ENCODE data around the gene ADAM12. TPM values are rescaled to one million over a fixed set of nuclear protein-coding genes. Genes with fewer than 3 reads are reported as not detected.

The ADAM12 gene
- total and polyA plus RNA-seq, 9 of the 15 experiments (the other 6 are each of a cell fraction or from before 2014, with no cell fraction given), result not detected

GRCh38 chr10:126423732-126424491, 35.6 kb upstream of the ADAM12 start:
- BruUV-seq (replicated peaks), result no TSS peak
- H3K9me1 ChIP-seq (ENCODE audit: control insufficient read depth, insufficient read depth, low read length), result no peaks in the 10 kb centered on the region
- no peaks in the 10 kb centered on the region for H4K20me1 ChIP-seq (replicated peaks; ENCODE audit: control insufficient read depth, insufficient read depth, low read length)
- H3K4me1 ChIP-seq (replicated peaks in 1 of 2; ENCODE audit: control insufficient read depth in 2 of 2, insufficient read depth in 2 of 2, low read length in 2 of 2), result no peaks in the 10 kb centered on the region
- no peaks in the 10 kb centered on the region for H3K27me3 ChIP-seq (ENCODE audit: control insufficient read depth in 2 of 2, insufficient read depth in 2 of 2, low read length in 2 of 2)
- 0% methylated on average over 6 of the region's 6 CpGs for WGBS (ENCODE audit: insufficient coverage, low coverage, missing lambda C conversion rate)
- ChIA-PET POLR2A (no interaction called here), CTCF (ENCODE audit: low intra/inter-chr PET ratio) (no interaction called here)
- in situ Hi-C loops (cut with MboI) (no loop called here), intact Hi-C loops (cut with micrococcal nuclease) (no loop called here)
- no peak overlapping the region for H3K9ac ChIP-seq (ENCODE audit: insufficient read depth in 1 of 2, low read depth in 2 of 2, low read length in 2 of 2)
- H2AFZ ChIP-seq (ENCODE audit: low read depth, low read length), result no peak overlapping the region
- FAIRE-seq, result no peak
- H3K9me3 ChIP-seq (replicated peaks; ENCODE audit: control insufficient read depth, insufficient read depth, low read depth, low read length), result no peaks in the 10 kb centered on the region
- H3K4me2 ChIP-seq (ENCODE audit: insufficient read depth, low read length), result no peak overlapping the region
- no peak for TF ChIP-seq PHF21A (IDR thresholded peaks at IDR 0.05; ENCODE audit: borderline replicate concordance, low read depth)
- no peak for DNase-seq (ENCODE audit: extremely low read depth in 1 of 4, low spot score in 3 of 4)
- H3K79me2 ChIP-seq (ENCODE audit: control insufficient read depth, insufficient read depth, low read length), result no peaks in the 10 kb centered on the region
- no peak for ATAC-seq
- no peak overlapping the region for H3K27ac ChIP-seq (ENCODE audit: extremely low read depth, low read depth, low read length)
- H3K36me3 ChIP-seq (ENCODE audit: control insufficient read depth, insufficient read depth, low read length), result no peaks in the 10 kb centered on the region
- no peak overlapping the region for H3K4me3 ChIP-seq

- intact Hi-C loops (cut with micrococcal nuclease) (no loop called here), in situ Hi-C loops (cut with MboI) (no loop called here)
- no peak for TF ChIP-seq NONO (IDR thresholded peaks at IDR 0.05; ENCODE audit: low read depth in 2 of 2, low read length in 1 of 2)
- no peak for TF ChIP-seq BRF1 (IDR thresholded peaks at IDR 0.05; ENCODE audit: borderline replicate concordance, extremely low read depth, insufficient read length)
- TF ChIP-seq THAP7 (CRISPR knock-in tag; IDR thresholded peaks at IDR 0.05), result no peak
- no peak for TF ChIP-seq ZNF277 (CRISPR knock-in tag; IDR thresholded peaks at IDR 0.05; ENCODE audit: borderline replicate concordance)
- no peak for TF ChIP-seq KHSRP (IDR thresholded peaks at IDR 0.05)
- TF ChIP-seq, protein P1, sequence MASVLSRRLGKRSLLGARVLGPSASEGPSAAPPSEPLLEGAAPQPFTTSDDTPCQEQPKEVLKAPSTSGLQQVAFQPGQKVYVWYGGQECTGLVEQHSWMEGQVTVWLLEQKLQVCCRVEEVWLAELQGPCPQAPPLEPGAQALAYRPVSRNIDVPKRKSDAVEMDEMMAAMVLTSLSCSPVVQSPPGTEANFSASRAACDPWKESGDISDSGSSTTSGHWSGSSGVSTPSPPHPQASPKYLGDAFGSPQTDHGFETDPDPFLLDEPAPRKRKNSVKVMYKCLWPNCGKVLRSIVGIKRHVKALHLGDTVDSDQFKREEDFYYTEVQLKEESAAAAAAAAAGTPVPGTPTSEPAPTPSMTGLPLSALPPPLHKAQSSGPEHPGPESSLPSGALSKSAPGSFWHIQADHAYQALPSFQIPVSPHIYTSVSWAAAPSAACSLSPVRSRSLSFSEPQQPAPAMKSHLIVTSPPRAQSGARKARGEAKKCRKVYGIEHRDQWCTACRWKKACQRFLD (CRISPR knock-in tag; IDR thresholded peaks at IDR 0.05), result no peak
- no peak for ATAC-seq
- H3K4me3 ChIP-seq, result no peak overlapping the region
- no peak overlapping the region for H3K4me2 ChIP-seq (ENCODE audit: insufficient read depth, low read length)
- no TSS peak for BruUV-seq (replicated peaks)
- no peak overlapping the region for H3K27ac ChIP-seq (ENCODE audit: extremely low read depth, low read depth, low read length)
- no peak for FAIRE-seq
- no peaks in the 10 kb centered on the region for H3K9me3 ChIP-seq (replicated peaks; ENCODE audit: control insufficient read depth, insufficient read depth, low read depth, low read length)
- H3K9ac ChIP-seq (ENCODE audit: insufficient read depth in 1 of 2, low read depth in 2 of 2, low read length in 2 of 2), result no peak overlapping the region
- DNase-seq (ENCODE audit: extremely low read depth in 1 of 4, low spot score in 3 of 4), result no peak
- WGBS (ENCODE audit: insufficient coverage, low coverage, missing lambda C conversion rate), result 0% methylated on average over 1 of the region's 1 CpG
- ChIA-PET CTCF (ENCODE audit: low intra/inter-chr PET ratio) (no interaction called here), POLR2A (no interaction called here)
- no peaks in the 10 kb centered on the region for H3K79me2 ChIP-seq (ENCODE audit: control insufficient read depth, insufficient read depth, low read length)
- H3K9me1 ChIP-seq (ENCODE audit: control insufficient read depth, insufficient read depth, low read length), result no peaks in the 10 kb centered on the region
- no peaks in the 10 kb centered on the region for H3K36me3 ChIP-seq (ENCODE audit: control insufficient read depth, insufficient read depth, low read length)
- no peak overlapping the region for H2AFZ ChIP-seq (ENCODE audit: low read depth, low read length)
- H3K4me1 ChIP-seq (replicated peaks in 1 of 2; ENCODE audit: control insufficient read depth in 2 of 2, insufficient read depth in 2 of 2, low read length in 2 of 2), result no peaks in the 10 kb centered on the region
- H4K20me1 ChIP-seq (replicated peaks; ENCODE audit: control insufficient read depth, insufficient read depth, low read length), result no peaks in the 10 kb centered on the region
- H3K27me3 ChIP-seq (ENCODE audit: control insufficient read depth in 2 of 2, insufficient read depth in 2 of 2, low read length in 2 of 2), result no peaks in the 10 kb centered on the region
Measured at GRCh38 chr10:126422567-126422966, 34.3 kb upstream of the ADAM12 start.

Measured in K562 (cell line).